HUES64 (cell line): ENCODE measurements around the gene RFC1.
"Not testable (repeated sequence)": the region's sequence is repeated elsewhere in the genome, so short reads cannot be mapped to it uniquely, and the experiment has no call there.

Experiments used
- H3K27ac ChIP-seq: 2 replicates; pipeline ENCODE4 v1.7.0; 2013; ENCODE audit warnings: low read depth, low read length, inconsistent platforms
- H3K27me3 ChIP-seq: 2 replicates; pipeline ENCODE4 v1.6.1; 2013; ENCODE audit warnings: mild to moderate bottlenecking, low read length; ENCODE audit not compliant: insufficient read depth
- H3K36me3 ChIP-seq: 2 replicates; pipeline ENCODE4 v1.6.1; 2013; ENCODE audit warnings: mild to moderate bottlenecking, low read length; ENCODE audit not compliant: insufficient read depth
- H3K4me1 ChIP-seq: 2 replicates; pipeline ENCODE4 v1.6.1; 2013; ENCODE audit warnings: mild to moderate bottlenecking, low read length, moderate library complexity; ENCODE audit not compliant: insufficient read depth
- H3K4me3 ChIP-seq: 2 replicates; pipeline ENCODE4 v1.5.1; 2013; ENCODE audit warnings: mild to moderate bottlenecking, low read length, moderate library complexity
- H3K9ac ChIP-seq: 2 replicates; pipeline ENCODE4 v1.6.1; 2013; ENCODE audit warnings: mild to moderate bottlenecking, low read depth, low read length
- H3K9me3 ChIP-seq: 2 replicates; pipeline ENCODE4 v1.6.1; 2013; ENCODE audit warnings: low read depth, low read length; ENCODE audit not compliant: insufficient read depth
- WGBS: fragments of 150-250, 120-280 bp; methylation state at CpG from one replicate; pipeline ENCODE4 v1.1.7; 2013; ENCODE audit warnings: missing lambda C conversion rate; 5-methylcytosine and 5-hydroxymethylcytosine counted together

RFC1 gene

GRCh38 chr4:39354254-39354552, 12.0 kb downstream of the RFC1 start:
- Histone ChIP-seq H3K36me3 (peaks cover 18% of the 10 kb centered on the region), H3K9ac (no peak overlapping the region), H3K4me3 (no peak overlapping the region), H3K27ac (no peak overlapping the region), H3K9me3 (no peaks in the 10 kb centered on the region), H3K27me3 (no peaks in the 10 kb centered on the region), H3K4me1 (no peaks in the 10 kb centered on the region; the same call in 1 of the 2 replicates)
- WGBS = 90% methylated on average over 1 of the region's 1 CpG

GRCh38 chr4:39353478-39354253, 12.5 kb downstream of the RFC1 start:
- no peaks in the 10 kb centered on the region for H3K9me3 ChIP-seq
- H3K9ac ChIP-seq = no peak overlapping the region
- H3K27ac ChIP-seq = no peak overlapping the region
- 92% methylated on average over 5 of the region's 5 CpGs for WGBS
- no peaks in the 10 kb centered on the region; the same call in 1 of the 2 replicates for H3K4me1 ChIP-seq
- peaks cover 21% of the 10 kb centered on the region for H3K36me3 ChIP-seq
- no peak overlapping the region for H3K4me3 ChIP-seq
- no peaks in the 10 kb centered on the region for H3K27me3 ChIP-seq

GRCh38 chr4:39353149-39353477, 13.0 kb downstream of the RFC1 start:
- 96% methylated on average over 4 of the region's 6 CpGs for WGBS
- H3K27ac ChIP-seq, H3K27me3 ChIP-seq, H3K9ac ChIP-seq, H3K9me3 ChIP-seq, H3K4me3 ChIP-seq, H3K4me1 ChIP-seq: not testable (repeated sequence)
- H3K36me3 ChIP-seq = peaks cover 21% of the 10 kb centered on the region

- no peaks in the 10 kb centered on the region for H3K27me3 ChIP-seq
- no peak overlapping the region for H3K4me3 ChIP-seq
- no peak overlapping the region for H3K9ac ChIP-seq
- no peaks in the 10 kb centered on the region; the same call in 1 of the 2 replicates for H3K4me1 ChIP-seq
- no peaks in the 10 kb centered on the region for H3K9me3 ChIP-seq
- whole genome bisulfite sequencing = 100% methylated on average over 2 of the region's 2 CpGs
- H3K36me3 ChIP-seq = peaks cover 21% of the 10 kb centered on the region
- H3K27ac ChIP-seq = no peak overlapping the region
Observed at GRCh38 chr4:39349326-39349725, 16.8 kb downstream of the RFC1 start.

DNA sequence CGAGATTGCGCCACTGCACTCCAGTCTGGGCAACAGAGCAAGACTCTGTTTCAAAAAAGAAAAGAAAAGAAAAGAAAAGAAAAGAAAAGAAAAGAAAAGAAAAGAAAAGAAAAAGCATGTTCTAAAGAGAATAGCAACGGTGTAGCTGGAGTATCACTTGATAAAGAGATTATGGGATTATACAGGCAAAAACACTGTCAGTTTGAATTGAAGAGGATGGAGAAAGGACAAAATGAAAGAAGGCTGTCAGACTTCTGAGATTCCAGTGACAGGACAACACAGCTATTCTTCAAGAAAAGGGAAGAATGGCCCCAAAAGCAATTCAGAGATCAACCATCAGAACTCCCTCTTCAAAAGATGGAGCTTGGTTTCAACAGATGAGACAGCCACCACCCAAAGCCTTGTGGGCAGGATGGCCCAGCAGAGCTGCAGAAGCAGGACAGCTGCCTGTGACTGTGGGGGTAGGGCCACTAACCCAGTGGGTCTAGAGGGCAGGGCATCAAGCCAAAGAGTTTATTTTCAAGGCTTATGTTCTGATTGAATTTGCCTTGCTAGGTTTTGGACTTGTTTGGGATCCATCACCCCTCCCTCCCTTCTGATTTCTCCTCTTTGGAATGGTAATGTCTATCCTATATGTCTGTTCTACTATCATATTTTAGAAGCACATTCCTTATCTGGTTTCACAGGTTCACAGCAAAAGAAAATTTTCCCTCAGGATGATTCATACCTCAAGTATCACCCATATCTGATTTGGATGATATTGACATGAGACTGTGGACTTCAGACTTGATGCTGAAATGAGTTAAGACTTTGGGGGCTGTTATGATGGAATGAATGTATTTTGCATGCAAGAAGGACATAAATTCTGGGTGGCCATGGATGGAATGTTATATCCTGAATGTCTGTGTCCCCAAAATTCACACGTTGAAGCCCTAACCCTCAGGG, 17.5 kb downstream of the RFC1 start:
- no peaks in the 10 kb centered on the region for H3K4me1 ChIP-seq
- no peaks in the 10 kb centered on the region for H3K9me3 ChIP-seq
- peaks cover 23% of the 10 kb centered on the region for H3K36me3 ChIP-seq
- no peak overlapping the region for H3K4me3 ChIP-seq
- no peak overlapping the region for H3K27ac ChIP-seq
- WGBS = 93% methylated on average over 4 of the region's 4 CpGs
- H3K9ac ChIP-seq = no peak overlapping the region
- no peaks in the 10 kb centered on the region for H3K27me3 ChIP-seq

DNA sequence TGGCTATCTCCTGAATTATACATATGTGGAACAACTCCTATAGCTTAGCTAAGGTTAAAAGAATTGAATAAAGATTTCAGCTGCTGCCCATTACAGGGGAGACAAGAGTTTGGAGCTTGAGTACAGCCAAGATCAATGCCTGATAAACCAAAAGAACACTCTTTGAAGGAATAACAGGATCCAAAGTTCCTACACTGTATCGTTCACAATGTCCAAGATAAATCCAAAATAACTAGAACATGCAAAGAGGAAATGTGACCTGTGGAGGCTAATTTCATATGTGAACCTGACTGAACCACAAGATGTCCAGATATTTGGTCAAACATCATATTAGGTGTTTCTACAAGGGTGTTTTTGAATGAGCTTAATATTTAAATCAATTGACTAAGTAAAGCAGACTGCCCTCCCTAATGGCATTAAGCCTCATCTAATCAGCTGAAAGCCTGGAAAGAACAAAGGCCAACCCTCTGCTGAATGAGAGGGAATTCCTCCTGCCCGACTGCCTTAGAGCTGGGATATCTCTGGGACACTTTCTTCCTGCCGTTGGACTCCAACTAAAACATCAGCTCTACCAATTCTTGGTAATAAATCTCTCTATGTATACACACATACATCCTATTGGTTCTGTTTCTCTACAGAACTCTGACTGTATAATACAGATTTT, 19.2 kb downstream of the RFC1 start:
- H3K4me3 ChIP-seq = no peak overlapping the region
- H3K9me3 ChIP-seq = no peaks in the 10 kb centered on the region
- H3K9ac ChIP-seq = no peak overlapping the region
- no peaks in the 10 kb centered on the region for H3K4me1 ChIP-seq
- H3K27me3 ChIP-seq = no peaks in the 10 kb centered on the region
- peaks cover 35% of the 10 kb centered on the region for H3K36me3 ChIP-seq
- 86% methylated on average over 2 of the region's 3 CpGs for whole genome bisulfite sequencing
- H3K27ac ChIP-seq = no peak overlapping the region

GRCh38 chr4:39342731-39343130, 23.4 kb downstream of the RFC1 start:
- no peaks in the 10 kb centered on the region for H3K27me3 ChIP-seq
- H3K27ac ChIP-seq = no peak overlapping the region
- H3K36me3 ChIP-seq = peaks cover 36% of the 10 kb centered on the region
- H3K9me3 ChIP-seq = no peaks in the 10 kb centered on the region
- H3K9ac ChIP-seq = no peak overlapping the region
- WGBS = 97% methylated on average over 7 of the region's 7 CpGs
- no peaks in the 10 kb centered on the region for H3K4me1 ChIP-seq
- no peak overlapping the region for H3K4me3 ChIP-seq

GRCh38 chr4:39341075-39341725, 25.0 kb downstream of the RFC1 start:
- 93% methylated on average over 8 of the region's 8 CpGs for WGBS

DNA sequence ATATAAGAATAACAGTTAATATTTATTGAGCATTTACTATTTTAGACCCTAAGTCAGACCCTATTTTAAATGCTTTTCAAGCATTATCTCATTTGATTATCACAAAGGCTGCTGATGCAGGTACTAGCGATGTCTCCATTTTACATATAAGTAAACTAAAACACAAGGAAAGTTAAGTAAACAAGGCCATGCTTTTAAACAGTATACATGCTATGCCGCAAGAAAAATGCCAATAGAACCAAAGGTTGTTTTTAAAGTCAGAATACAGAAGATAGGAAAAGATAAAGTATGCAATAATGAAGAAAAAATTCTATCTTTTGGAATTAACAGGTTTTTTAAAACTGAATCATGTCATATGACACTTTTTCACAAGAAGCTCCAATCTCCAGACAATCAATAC, 26.2 kb downstream of the RFC1 start:
- peaks cover 36% of the 10 kb centered on the region for H3K36me3 ChIP-seq

More at GRCh38 chr4:39341075-39341725, 25.0 kb downstream of the RFC1 start:
- Histone ChIP-seq H3K9ac (no peak overlapping the region), H3K4me1 (no peaks in the 10 kb centered on the region), H3K27ac (no peak overlapping the region), H3K36me3 (peaks cover 36% of the 10 kb centered on the region), H3K4me3 (no peak overlapping the region), H3K27me3 (no peaks in the 10 kb centered on the region), H3K9me3 (no peaks in the 10 kb centered on the region)

DNA sequence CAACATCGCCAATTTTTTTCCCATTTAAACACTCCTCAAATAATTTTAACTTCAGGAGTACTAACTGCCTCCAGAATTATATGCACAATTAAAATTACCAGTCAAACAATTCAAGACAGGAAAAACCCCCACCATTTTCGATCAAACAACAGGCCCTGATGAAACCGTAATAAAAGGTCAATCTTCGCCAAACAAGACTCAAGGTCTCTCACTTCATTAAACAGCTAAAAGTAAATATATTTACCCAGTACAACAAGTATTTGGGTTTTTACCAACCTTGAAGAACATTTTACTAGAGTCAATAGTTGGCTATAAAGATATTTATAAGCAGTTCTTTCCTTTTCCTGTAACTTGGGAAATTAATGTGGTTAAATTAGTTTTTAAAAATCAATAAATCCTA, 28.3 kb downstream of the RFC1 start:
- Histone ChIP-seq H3K27me3 (no peaks in the 10 kb centered on the region), H3K4me3 (no peak overlapping the region), H3K4me1 (no peaks in the 10 kb centered on the region)

More for the DNA sequence above, 26.2 kb downstream of the RFC1 start:
- Histone ChIP-seq H3K27ac (no peak overlapping the region), H3K9ac (no peak overlapping the region), H3K4me1 (no peaks in the 10 kb centered on the region), H3K4me3 (no peak overlapping the region), H3K27me3 (no peaks in the 10 kb centered on the region), H3K9me3 (no peaks in the 10 kb centered on the region)
- WGBS = 93% methylated on average over 2 of the region's 2 CpGs

More for the DNA sequence above, 28.3 kb downstream of the RFC1 start:
- Histone ChIP-seq H3K9me3 (no peaks in the 10 kb centered on the region), H3K9ac (no peak overlapping the region), H3K27ac (no peak overlapping the region), H3K36me3 (peaks cover 30% of the 10 kb centered on the region)
- WGBS = 97% methylated on average over 4 of the region's 4 CpGs
